Stimulated activated CD4-positive, alpha-beta T cell treated with anti-CD3 and anti-CD28 coated beads, Interleukin-1b, Interleukin-23, amount 100 ng/mL, for 4 hours (primary cell): ENCODE data around the gene NFKB1.

Experiments
- DNase-seq, 2 donors: peaks; one replicate each; pipeline ENCODE4 v3.0.0-alpha.2; 2020; ENCODE audit warnings: low read depth in 2 of 2

The NFKB1 gene

GRCh38 chr4:102627831-102628523 lies 126.8 kb downstream of the NFKB1 start:
- DNase-seq, result no peak

- no peak for DNase-seq
These were observed 128.5 kb downstream of the NFKB1 start for GRCh38 chr4:102629673-102630072.

DNA sequence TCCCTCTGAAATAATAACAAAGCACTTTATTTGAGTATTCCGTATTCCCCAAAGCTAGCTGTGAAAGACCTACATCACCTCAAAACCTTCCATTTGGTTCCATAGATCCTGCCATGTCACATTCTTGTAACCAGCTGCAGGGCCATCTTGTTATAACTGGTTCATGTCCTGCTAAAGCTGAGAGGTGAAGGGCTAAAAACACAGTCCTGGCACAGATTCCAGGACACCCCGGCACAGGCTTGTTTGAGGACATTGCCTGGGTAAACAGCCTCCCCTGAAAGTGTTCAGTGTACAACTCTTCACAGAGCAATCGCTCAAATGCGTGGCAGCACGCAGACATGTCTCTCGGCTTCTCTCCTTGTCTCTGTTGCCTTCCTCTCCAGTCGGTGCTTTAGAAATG lies 130.5 kb downstream of the NFKB1 start:
- no peak for DNase-seq

GRCh38 chr4:102632241-102633065 lies 131.3 kb downstream of the NFKB1 start:
- no peak for DNase-seq

GRCh38 chr4:102633100-102633499 lies 131.9 kb downstream of the NFKB1 start:
- DNase-seq, result no peak

DNA sequence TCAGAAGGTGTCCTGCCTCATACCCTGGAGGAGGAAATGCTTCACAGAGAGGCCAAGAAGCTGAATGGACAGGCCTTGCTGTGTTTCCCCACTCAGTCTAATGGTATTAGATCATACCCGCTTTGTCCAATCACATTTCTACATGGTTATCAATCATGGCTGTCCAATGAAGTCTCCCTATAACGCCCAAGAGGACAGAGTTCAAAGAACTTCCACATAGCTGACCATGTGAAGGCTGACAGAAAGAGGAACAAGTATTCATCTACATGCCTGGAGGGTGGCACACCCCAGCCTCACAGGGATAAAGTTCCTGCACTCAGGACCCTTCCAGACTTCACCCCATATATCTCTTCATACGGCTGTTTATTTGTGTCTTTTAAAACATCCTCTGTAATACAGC lies 136.2 kb downstream of the NFKB1 start:
- DNase-seq, result no peak

DNA sequence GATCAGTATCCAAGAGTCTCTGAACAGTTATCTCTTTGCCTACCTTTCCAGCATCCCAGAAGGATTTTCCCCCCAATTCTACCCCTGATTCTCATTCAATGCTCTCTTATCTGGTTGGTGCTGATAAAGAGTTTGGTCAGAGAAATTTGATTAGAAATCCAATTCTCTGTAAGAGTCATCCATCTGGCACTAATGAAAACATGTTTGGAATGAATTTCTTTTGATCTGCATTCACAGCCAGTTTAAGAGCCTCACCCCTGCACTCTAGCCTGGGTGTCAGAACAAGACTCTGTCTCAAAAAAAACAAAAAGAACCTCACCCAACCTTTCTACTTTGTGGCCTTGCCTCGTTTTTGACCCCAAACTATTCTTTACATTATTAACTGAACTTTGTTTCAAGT lies 137.5 kb downstream of the NFKB1 start:
- DNase-seq, result no peak

GRCh38 chr4:102639598-102639997 lies 138.4 kb downstream of the NFKB1 start:
- DNase-seq, result no peak

DNA sequence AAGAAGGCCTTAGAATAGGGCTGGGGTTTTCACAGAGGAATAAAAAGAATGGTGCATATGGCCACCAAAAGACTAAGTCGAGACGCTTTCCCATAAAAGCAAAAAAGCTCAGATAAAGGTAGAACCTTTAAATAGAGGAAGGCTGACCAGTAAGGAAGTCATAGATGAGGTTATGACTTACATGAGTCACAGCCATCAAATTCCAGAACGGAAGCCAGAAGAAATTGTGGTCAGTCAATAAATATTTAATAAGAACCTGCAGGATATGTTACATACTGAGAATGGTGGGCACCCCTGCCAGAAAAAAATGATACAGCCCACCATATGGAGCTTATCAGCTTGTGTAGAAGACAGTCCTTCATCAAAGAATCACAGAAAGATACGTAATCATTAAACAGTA lies 139.5 kb downstream of the NFKB1 start:
- DNase-seq, result no peak

- no peak for DNase-seq
These were observed 140.6 kb downstream of the NFKB1 start for GRCh38 chr4:102641793-102642192.

GRCh38 chr4:102642631-102643298 lies 141.6 kb downstream of the NFKB1 start:
- DNase-seq, result no peak

DNA sequence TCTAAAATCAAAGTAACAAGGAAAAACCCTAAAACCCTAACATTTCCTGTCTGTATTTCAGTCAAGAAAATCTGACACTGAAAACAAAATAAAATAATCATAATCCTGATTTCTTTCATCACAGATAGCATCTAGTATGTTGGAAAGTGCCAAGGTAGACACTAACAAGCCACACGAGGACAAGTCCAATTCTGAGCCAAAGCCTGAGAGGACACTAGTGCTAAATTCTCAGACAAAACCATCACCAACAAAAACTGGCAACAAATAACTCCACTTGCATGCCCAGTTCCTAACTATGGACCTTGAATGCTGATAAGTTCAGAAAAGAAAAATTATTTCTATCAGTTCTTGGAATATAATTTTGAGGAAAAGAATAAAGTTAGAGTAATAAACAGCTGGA lies 146.0 kb downstream of the NFKB1 start:
- no peak for DNase-seq

DNA sequence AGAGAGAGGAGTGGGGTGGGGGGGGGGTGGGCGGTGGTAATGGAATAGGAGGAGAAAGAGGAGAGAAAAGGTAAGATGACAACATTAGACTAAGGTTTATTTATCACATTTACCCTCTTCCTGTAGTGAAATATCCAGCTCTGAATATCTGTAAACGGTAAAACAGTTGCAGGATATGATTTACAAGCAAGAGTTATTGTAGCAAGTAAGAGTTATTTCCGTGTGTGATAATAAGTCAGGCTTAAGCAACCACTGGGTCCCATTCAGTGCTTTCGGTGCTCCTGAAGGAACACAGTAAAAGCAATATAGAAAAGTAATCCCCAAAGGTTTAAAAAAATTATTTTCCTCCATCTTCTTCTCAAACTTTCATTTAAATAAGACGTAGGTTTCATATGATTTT lies 156.0 kb downstream of the NFKB1 start:
- no peak for DNase-seq

- DNase-seq, result no peak
These were observed 161.9 kb downstream of the NFKB1 start for GRCh38 chr4:102663073-102663472.

- no peak for DNase-seq
These were observed 164.4 kb downstream of the NFKB1 start for GRCh38 chr4:102665527-102665926.
